Measurements from ENCODE around the gene WDR4. TPM values are rescaled to one million over a fixed set of nuclear protein-coding genes. Genes with fewer than 3 reads are reported as not detected.
"Not testable (repeated sequence)": the region's sequence is repeated elsewhere in the genome, so short reads cannot be mapped to it uniquely, and the experiment has no call there.

The WDR4 gene
- total and polyA plus RNA-seq, 4 donors: 2.5 to 13.9 (median 8.4) TPM

- DNase-seq (no peak), ATAC-seq (ENCODE audit: low FRiP score) (no peak)
- intact Hi-C loops (cut with DNase I): no loop called here
- no peaks in the 10 kb centered on the region for H3K9me3 ChIP-seq (ENCODE audit: control insufficient read depth, low read length)
- no peak overlapping the region for H3K27ac ChIP-seq (ENCODE audit: low read depth in 1 of 2, low read length in 2 of 2)
- no peaks in the 10 kb centered on the region for H3K27me3 ChIP-seq (ENCODE audit: control insufficient read depth in 1 of 2, insufficient read depth in 2 of 2, low read length in 1 of 2)
- no peaks in the 10 kb centered on the region for H3K4me1 ChIP-seq (ENCODE audit: control insufficient read depth in 1 of 2, insufficient read depth in 2 of 2, low read length in 2 of 2)
- peaks cover 0 to 13% of the 10 kb centered on the region in 2 donors for H3K36me3 ChIP-seq (ENCODE audit: control insufficient read depth in 1 of 2, insufficient read depth in 2 of 2, low read length in 1 of 2)
- WGBS, 2 donors: 95 to 96% methylated on average over 19 of the region's 19 CpGs
- no peak overlapping the region for H3K4me3 ChIP-seq (ENCODE audit: low read length in 2 of 2)
Measured at GRCh38 chr21:42851812-42852665, 27.3 kb downstream of the WDR4 start.

DNA sequence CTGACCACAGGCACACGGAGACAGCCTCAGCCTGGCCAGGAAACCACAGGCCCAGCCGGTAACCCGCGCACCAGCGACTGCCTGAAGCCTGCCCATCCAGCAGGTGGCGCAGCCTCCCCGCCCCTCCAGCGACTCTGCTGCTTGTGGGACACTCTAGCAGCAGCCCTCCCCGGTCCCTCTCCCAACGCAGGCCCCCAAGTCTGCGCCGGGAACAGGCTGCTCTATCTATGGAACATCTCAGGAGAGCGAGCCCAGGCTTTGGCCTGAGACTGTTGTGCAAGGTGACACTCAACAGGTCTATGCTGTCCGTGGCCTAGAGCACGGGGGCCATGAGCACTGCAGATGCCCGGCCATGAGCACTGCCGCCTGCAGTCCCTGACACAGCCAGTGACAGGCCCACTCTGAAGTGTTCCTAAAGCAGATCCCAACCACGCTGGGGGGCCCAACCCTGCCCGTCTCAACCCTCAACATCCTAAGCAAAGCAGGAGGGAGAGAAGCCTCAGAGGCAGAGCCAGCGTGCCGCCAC lies 28.4 kb downstream of the WDR4 start:
- no peak overlapping the region for H3K4me3 ChIP-seq (ENCODE audit: low read length in 2 of 2)
- H3K9me3 ChIP-seq (ENCODE audit: control insufficient read depth, low read length): no peaks in the 10 kb centered on the region
- H3K4me1 ChIP-seq (ENCODE audit: control insufficient read depth in 1 of 2, insufficient read depth in 2 of 2, low read length in 2 of 2): no peaks in the 10 kb centered on the region
- no peaks in the 10 kb centered on the region for H3K27me3 ChIP-seq (ENCODE audit: control insufficient read depth in 1 of 2, insufficient read depth in 2 of 2, low read length in 1 of 2)
- ATAC-seq (ENCODE audit: low FRiP score) (peak; percentile 3), DNase-seq (no peak)
- no peak overlapping the region for H3K27ac ChIP-seq (ENCODE audit: low read depth in 1 of 2, low read length in 2 of 2)
- peaks cover 0 to 12% of the 10 kb centered on the region in 2 donors for H3K36me3 ChIP-seq (ENCODE audit: control insufficient read depth in 1 of 2, insufficient read depth in 2 of 2, low read length in 1 of 2)
- 84 to 87% methylated on average over 21 of the region's 21 CpGs for WGBS, 2 donors
- intact Hi-C loops (cut with DNase I): no loop called here

DNA sequence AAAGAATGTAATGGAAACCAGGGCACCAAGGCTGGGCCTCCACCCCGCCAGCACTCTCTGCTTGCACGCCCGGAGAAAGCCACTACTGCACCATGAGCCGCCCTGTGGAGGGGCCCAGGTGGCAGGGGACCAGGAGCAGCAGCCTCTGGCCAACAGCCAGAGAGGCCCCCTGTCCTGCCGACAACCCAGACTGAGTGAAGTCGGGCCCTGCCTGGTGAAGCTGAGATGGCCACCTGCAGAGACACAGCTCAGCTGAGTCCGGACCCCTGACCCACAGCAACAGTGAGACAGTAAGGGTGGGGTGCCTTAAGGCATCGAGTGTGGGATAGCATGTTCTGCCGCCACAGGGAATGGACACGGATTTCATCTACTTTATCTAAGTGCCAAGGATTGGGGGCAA lies 28.9 kb downstream of the WDR4 start:
- Histone ChIP-seq H3K9me3 (ENCODE audit: control insufficient read depth, low read length) (no peaks in the 10 kb centered on the region), H3K36me3 (ENCODE audit: control insufficient read depth in 1 of 2, insufficient read depth in 2 of 2, low read length in 1 of 2) (peaks cover 0 to 7% of the 10 kb centered on the region in 2 donors), H3K27ac (ENCODE audit: low read depth in 1 of 2, low read length in 2 of 2) (no peak overlapping the region), H3K4me1 (ENCODE audit: control insufficient read depth in 1 of 2, insufficient read depth in 2 of 2, low read length in 2 of 2) (no peaks in the 10 kb centered on the region), H3K4me3 (ENCODE audit: low read length in 2 of 2) (no peak overlapping the region), H3K27me3 (ENCODE audit: control insufficient read depth in 1 of 2, insufficient read depth in 2 of 2, low read length in 1 of 2) (no peaks in the 10 kb centered on the region)
- intact Hi-C loops (cut with DNase I): no loop called here
- no peak for ATAC-seq (ENCODE audit: low FRiP score)
- no peak for DNase-seq
- WGBS, 2 donors: 89 to 91% methylated on average over 9 to 10 of the region's 10 CpGs

DNA sequence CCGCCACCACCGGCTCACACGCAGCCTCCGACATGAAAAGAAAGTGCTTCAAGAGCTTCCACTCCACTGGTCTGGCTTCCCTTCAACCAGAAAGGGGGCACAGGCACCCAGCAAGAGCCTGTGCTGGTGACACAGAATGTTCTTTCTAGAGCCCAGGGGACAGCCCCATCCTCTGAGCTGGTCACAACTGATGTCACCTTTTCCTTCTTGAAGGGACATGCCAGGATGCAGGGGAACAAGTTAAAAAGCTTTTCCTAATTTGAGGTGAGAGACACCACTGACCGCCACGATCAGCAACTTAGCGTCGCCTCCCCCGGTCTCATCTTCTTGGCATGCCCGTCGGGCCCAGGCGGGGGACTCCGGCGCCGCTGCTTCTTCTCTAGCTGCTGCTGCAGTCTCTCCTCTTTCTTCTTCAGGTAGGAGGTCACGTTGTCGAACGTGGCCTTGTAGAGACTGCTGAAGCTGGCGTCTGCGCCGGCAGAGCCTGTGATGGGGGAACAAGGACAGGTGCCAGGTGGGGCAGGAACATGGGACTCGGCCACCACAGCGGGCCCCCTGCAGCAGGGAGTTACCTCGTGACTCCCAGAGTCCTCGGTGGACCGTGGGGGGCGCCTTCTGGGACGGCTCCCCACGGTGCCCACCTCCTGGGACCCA lies 29.5 kb downstream of the WDR4 start:
- intact Hi-C loops (cut with DNase I): no loop called here
- WGBS, 2 donors: 95 to 96% methylated on average over 27 to 29 of the region's 29 CpGs

DNA sequence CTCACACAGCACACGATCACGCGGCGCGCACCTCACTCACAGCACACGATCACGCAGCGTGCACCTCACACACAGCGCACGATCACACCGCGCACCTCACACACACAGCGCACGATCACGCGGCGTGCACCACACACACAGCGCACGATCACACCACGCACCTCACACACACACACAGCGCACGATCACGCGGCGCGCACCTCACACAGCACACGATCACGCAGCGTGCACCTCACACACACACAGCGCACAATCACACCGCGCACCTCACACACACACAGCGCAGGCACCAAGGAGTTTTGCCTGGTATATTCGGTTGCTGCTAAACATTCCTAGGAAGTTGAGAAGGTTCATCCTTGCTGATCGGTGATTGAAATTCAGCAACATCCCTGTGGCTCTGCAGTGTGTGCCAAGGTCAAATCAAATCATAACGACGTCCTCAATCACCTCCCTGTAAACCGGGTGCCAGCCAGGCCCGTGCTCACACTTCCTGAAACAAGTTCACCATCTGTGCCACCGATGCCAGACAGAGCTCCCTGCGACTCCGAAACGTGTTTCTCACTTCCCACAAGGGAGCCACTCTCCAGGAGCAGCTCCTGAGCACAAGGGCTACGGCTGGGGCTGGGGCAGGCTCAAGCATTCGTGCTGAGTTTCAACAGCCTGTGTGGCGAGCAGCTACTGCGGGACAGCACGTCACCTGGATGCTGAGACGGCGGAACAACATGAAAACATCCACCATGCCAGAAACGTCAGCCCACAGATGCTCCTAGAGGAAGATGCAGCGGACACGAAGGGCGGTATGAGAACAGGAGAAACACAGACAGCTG lies 30.2 kb downstream of the WDR4 start:
- 90% methylated on average over 54 of the region's 54 CpGs for WGBS, 2 donors
- Histone ChIP-seq H3K4me1 (ENCODE audit: control insufficient read depth in 1 of 2, insufficient read depth in 2 of 2, low read length in 2 of 2) (no peaks in the 10 kb centered on the region), H3K27ac (ENCODE audit: low read depth in 1 of 2, low read length in 2 of 2) (no peak overlapping the region), H3K9me3 (ENCODE audit: control insufficient read depth, low read length) (no peaks in the 10 kb centered on the region), H3K36me3 (ENCODE audit: control insufficient read depth in 1 of 2, insufficient read depth in 2 of 2, low read length in 1 of 2) (peaks cover 0 to 4% of the 10 kb centered on the region in 2 donors), H3K4me3 (ENCODE audit: low read length in 2 of 2) (no peak overlapping the region), H3K27me3 (ENCODE audit: control insufficient read depth in 1 of 2, insufficient read depth in 2 of 2, low read length in 1 of 2) (no peaks in the 10 kb centered on the region)
- intact Hi-C loops (cut with DNase I): no loop called here
- DNase-seq (peak in 1 of 2 donors; percentile 67), ATAC-seq (ENCODE audit: low FRiP score) (no peak)

More for the DNA sequence above, 29.5 kb downstream of the WDR4 start:
- ATAC-seq (ENCODE audit: low FRiP score) (no peak), DNase-seq (no peak)
- H3K9me3 ChIP-seq (ENCODE audit: control insufficient read depth, low read length): no peaks in the 10 kb centered on the region
- H3K27ac ChIP-seq (ENCODE audit: low read depth in 1 of 2, low read length in 2 of 2): no peak overlapping the region
- H3K27me3 ChIP-seq (ENCODE audit: control insufficient read depth in 1 of 2, insufficient read depth in 2 of 2, low read length in 1 of 2): no peaks in the 10 kb centered on the region
- H3K36me3 ChIP-seq (ENCODE audit: control insufficient read depth in 1 of 2, insufficient read depth in 2 of 2, low read length in 1 of 2): peaks cover 0 to 4% of the 10 kb centered on the region in 2 donors
- no peak overlapping the region for H3K4me3 ChIP-seq (ENCODE audit: low read length in 2 of 2)
- no peaks in the 10 kb centered on the region for H3K4me1 ChIP-seq (ENCODE audit: control insufficient read depth in 1 of 2, insufficient read depth in 2 of 2, low read length in 2 of 2)

- intact Hi-C loops (cut with DNase I); H3K36me3 ChIP-seq (ENCODE audit: control insufficient read depth in 1 of 2, insufficient read depth in 2 of 2, low read length in 1 of 2); H3K4me3 ChIP-seq (ENCODE audit: low read length in 2 of 2); H3K27ac ChIP-seq (ENCODE audit: low read depth in 1 of 2, low read length in 2 of 2); ATAC-seq (ENCODE audit: low FRiP score); H3K9me3 ChIP-seq (ENCODE audit: control insufficient read depth, low read length); H3K4me1 ChIP-seq (ENCODE audit: control insufficient read depth in 1 of 2, insufficient read depth in 2 of 2, low read length in 2 of 2); H3K27me3 ChIP-seq (ENCODE audit: control insufficient read depth in 1 of 2, insufficient read depth in 2 of 2, low read length in 1 of 2): not testable (repeated sequence)
- 98% methylated on average over 86 to 95 of the region's 95 CpGs for WGBS, 2 donors
- DNase-seq: peak in 1 of 2 donors; percentile 40
Measured at GRCh38 chr21:42848144-42848931, 31.0 kb downstream of the WDR4 start.

- DNase-seq: peak in 1 of 2 donors; percentile 51
- Histone ChIP-seq H3K4me1 (ENCODE audit: control insufficient read depth in 1 of 2, insufficient read depth in 2 of 2, low read length in 2 of 2) (no peaks in the 10 kb centered on the region), H3K36me3 (ENCODE audit: control insufficient read depth in 1 of 2, insufficient read depth in 2 of 2, low read length in 1 of 2) (peaks cover 0 to 4% of the 10 kb centered on the region in 2 donors), H3K27me3 (ENCODE audit: control insufficient read depth in 1 of 2, insufficient read depth in 2 of 2, low read length in 1 of 2) (no peaks in the 10 kb centered on the region), H3K4me3 (ENCODE audit: low read length in 2 of 2) (no peak overlapping the region), H3K27ac (ENCODE audit: low read depth in 1 of 2, low read length in 2 of 2) (no peak overlapping the region), H3K9me3 (ENCODE audit: control insufficient read depth, low read length) (no peaks in the 10 kb centered on the region)
- ATAC-seq (ENCODE audit: low FRiP score): no peak
- WGBS, 2 donors: 92 to 96% methylated on average over 4 of the region's 4 CpGs
- intact Hi-C loops (cut with DNase I): no loop called here
Measured at GRCh38 chr21:42847726-42848125, 31.6 kb downstream of the WDR4 start.
